ENCODE data around the gene TRMT61A. TPM values are rescaled to one million over a fixed set of nuclear protein-coding genes. Genes with fewer than 3 reads are reported as not detected.

The TRMT61A gene
- total and polyA plus RNA-seq, 2 of the 13 experiments (the other 11 are each of a cell fraction or from before 2014, with no cell fraction given): 6.5 to 13.6 TPM

DNA sequence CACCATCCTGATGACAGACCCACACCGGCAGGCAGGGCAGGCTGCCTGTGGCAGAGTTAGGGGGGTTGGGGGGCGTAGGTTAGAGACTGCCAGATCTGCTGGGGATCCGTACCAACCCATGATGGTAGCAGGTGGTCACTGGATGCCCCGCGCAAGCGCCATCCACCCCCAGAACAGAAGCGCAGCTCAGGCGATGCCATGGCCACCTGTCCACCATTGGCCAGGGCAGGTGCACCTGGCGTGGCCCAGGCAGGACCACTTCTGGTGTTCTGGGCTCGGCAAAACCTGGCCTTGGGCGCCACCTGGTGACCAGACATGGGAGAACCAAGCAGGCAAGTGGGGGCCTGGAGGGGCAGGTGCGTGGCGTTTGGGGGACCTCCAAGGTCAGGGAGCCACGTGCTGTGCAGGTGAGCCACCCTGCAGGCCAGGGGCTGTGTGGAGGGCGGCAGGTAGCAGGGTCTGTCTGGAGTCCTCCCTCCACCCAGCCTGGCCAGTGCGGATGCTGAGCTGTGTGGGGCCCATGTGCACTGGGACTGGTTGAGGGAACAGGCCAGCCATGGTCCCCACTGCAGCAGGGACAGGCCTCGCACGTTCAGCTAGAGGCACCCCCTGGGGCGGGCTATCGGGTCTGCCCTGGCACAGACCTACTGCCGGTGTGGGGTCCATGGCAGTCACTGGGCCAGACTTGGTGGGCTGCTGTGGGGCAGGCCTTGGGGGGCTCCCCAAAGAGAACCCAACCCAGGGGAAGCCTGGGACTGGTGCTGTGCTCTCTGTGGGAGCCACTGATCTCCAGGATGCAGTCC is 17.9 kb downstream of the TRMT61A start (continued):
- TF ChIP-seq ZNF274 (CRISPR knock-in tag; IDR thresholded peaks at IDR 0.05) (no peak), KDM3A (CRISPR knock-in tag; IDR thresholded peaks at IDR 0.05; ENCODE audit: low read depth) (0 out of 2 replicates have a peak, but pooled peaks have one; percentile 59), SMC3 (IDR thresholded peaks at IDR 0.05; ENCODE audit: low read length) (peak; percentile 55), MYC (CRISPR knock-in tag; IDR thresholded peaks at IDR 0.05; ENCODE audit: borderline replicate concordance) (peak; percentile 72), POLR2G (IDR thresholded peaks at IDR 0.05; ENCODE audit: low read depth, low read length) (no peak), ELF1 (CRISPR knock-in tag; IDR thresholded peaks at IDR 0.05) (peak; percentile 24; the same call in 1 of the 2 replicates), ZNF260 (CRISPR knock-in tag; IDR thresholded peaks at IDR 0.05; ENCODE audit: borderline replicate concordance, low read depth) (no peak)

DNA sequence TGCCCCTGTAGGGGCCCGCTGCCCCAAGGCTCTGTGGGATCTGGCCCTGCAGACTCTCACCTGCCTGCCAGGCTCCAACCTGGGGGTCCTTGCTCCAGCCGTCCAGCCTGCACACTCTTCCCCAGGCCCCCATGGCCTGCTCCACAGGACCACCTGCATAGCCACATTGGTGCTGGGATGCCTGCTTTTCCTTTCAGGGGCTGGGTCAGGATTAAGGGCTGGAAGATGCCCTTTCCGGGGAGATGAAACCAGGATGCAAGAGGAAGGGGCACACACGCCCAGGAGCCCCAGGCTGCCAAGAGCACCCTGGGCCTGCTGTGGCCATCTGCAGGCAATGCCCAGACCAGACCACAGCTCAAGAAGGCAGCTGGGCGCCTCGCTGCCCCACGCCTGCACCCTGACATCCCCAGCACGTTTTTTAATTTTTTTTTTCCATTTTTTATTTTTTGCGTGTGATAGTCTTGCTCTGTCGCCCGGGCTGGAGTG is 18.5 kb downstream of the TRMT61A start:
- CTCF ChIA-PET (ENCODE audit: low intra/inter-chr PET ratio, low total read pairs): interaction anchor here (0.7 to 2.8 kb wide), 3 partner anchors 29 to 48 kb away, joined by 3 to 38 read pairs (median 31); no protein-coding TSS in a partner anchor
- no peak for FAIRE-seq
- in situ Hi-C loops (cut with HindIII; ENCODE audit: extremely low pct_ligation_motif_present, low pct_unique_long_range_greater_than_20kb): loop anchor here (5.0 kb wide), 1 partner anchor 45 kb away; no protein-coding TSS in a partner anchor

More for the DNA sequence above, 18.5 kb downstream of the TRMT61A start:
- 0 out of 5 replicates have a peak, but pooled peaks cover 0 to under 1% of the 10 kb centered on the region in 2 experiments for H3K27me3 ChIP-seq (ENCODE audit: control insufficient read depth in 1 of 2, insufficient read depth in 2 of 2, low read length in 2 of 2)
- no peaks in the 10 kb centered on the region for H3K79me2 ChIP-seq (ENCODE audit: insufficient read depth, low read length)
- DNase-seq (ENCODE audit: low spot score) (no peak), ATAC-seq (no peak)
- H3K4me2 ChIP-seq (ENCODE audit: low read depth, low read length): no peak overlapping the region
- TF ChIP-seq ZNF678 (CRISPR knock-in tag; IDR thresholded peaks at IDR 0.05) (no peak), ATRX (CRISPR knock-in tag; IDR thresholded peaks at IDR 0.05; ENCODE audit: borderline replicate concordance) (no peak), SIX4 (CRISPR knock-in tag; IDR thresholded peaks at IDR 0.05) (no peak), SCMH1 (CRISPR knock-in tag; IDR thresholded peaks at IDR 0.05; ENCODE audit: borderline replicate concordance) (no peak), KLF16 (CRISPR knock-in tag; IDR thresholded peaks at IDR 0.05) (no peak), HOXA7 (CRISPR knock-in tag; IDR thresholded peaks at IDR 0.05) (no peak), ZNF670 (CRISPR knock-in tag; IDR thresholded peaks at IDR 0.05; ENCODE audit: borderline replicate concordance) (no peak), ZNF501 (CRISPR knock-in tag; IDR thresholded peaks at IDR 0.05) (no peak)
- TF ChIP-seq, protein P1, sequence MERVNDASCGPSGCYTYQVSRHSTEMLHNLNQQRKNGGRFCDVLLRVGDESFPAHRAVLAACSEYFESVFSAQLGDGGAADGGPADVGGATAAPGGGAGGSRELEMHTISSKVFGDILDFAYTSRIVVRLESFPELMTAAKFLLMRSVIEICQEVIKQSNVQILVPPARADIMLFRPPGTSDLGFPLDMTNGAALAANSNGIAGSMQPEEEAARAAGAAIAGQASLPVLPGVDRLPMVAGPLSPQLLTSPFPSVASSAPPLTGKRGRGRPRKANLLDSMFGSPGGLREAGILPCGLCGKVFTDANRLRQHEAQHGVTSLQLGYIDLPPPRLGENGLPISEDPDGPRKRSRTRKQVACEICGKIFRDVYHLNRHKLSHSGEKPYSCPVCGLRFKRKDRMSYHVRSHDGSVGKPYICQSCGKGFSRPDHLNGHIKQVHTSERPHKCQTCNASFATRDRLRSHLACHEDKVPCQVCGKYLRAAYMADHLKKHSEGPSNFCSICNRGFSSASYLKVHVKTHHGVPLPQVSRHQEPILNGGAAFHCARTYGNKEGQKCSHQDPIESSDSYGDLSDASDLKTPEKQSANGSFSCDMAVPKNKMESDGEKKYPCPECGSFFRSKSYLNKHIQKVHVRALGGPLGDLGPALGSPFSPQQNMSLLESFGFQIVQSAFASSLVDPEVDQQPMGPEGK (CRISPR knock-in tag; IDR thresholded peaks at IDR 0.05): no peak
- BruUV-seq (replicated peaks): no TSS peak
- POLR2A ChIA-PET: interaction anchor here (0.6 kb wide), 1 partner anchor 12 kb away, joined by 4 read pairs; no protein-coding TSS in a partner anchor
- no peaks in the 10 kb centered on the region for H3K9me3 ChIP-seq (ENCODE audit: low read length)
- no peak overlapping the region for H3K27ac ChIP-seq (ENCODE audit: extremely low read length, insufficient read depth, low read length)
- H2AFZ ChIP-seq (ENCODE audit: low read length): no peak overlapping the region
- intact Hi-C loops (cut with micrococcal nuclease; ENCODE audit: unreplicated experiment): no loop called here
- H4K20me1 ChIP-seq (ENCODE audit: insufficient read depth, low read length): no peaks in the 10 kb centered on the region
- no peak overlapping the region for H3K4me3 ChIP-seq (replicated peaks in 1 of 3; ENCODE audit: insufficient read depth in 1 of 3, low read depth in 2 of 3, low read length in 3 of 3)
- 79% methylated on average over 9 of the region's 11 CpGs for WGBS (ENCODE audit: low lambda C conversion rate)
- peaks cover 37% of the 10 kb centered on the region for H3K4me1 ChIP-seq (ENCODE audit: insufficient read depth, low read length)
- no peak overlapping the region for H3K9ac ChIP-seq (ENCODE audit: insufficient read depth, low read depth, low read length)
- H3K36me3 ChIP-seq (replicated peaks in 1 of 2; ENCODE audit: control insufficient read depth in 1 of 2, insufficient read depth in 2 of 2, low read length in 2 of 2): no peaks in the 10 kb centered on the region
